Erythroblast (primary cell): Measurements from ENCODE around the gene SLC38A3.

Source experiments
- GATA1 ChIP-seq: IDR thresholded peaks from 2 replicates; pipeline ENCODE4 v1.6.1; 2011; ENCODE audit warnings: low read depth, mild to moderate bottlenecking, control low read depth, low read length, moderate library complexity
- POLR2A ChIP-seq: IDR thresholded peaks from 2 replicates; pipeline ENCODE4 v1.6.1; 2011; ENCODE audit warnings: mild to moderate bottlenecking, low read length

DNA sequence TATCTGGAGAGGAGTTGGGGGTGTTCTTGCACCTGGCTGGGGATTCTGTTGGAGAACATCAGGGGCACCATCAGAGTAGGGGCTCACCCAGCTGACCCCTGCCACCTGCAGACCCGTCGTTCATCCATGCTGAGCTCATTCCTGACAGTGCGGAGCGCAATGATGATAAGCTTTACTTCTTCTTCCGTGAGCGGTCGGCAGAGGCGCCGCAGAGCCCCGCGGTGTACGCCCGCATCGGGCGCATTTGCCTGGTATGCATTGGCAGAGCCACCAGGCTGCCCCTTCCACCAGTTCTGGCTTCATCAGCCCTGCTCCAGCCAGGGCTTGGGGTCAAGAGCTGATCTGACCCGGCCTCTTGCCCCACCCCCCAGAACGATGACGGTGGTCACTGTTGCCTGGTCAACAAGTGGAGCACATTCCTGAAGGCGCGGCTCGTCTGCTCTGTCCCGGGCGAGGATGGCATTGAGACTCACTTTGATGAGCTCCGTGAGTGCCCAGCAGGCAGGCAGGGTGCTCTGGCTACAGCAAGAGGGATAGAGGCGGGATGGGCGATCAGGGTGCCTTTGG, 22.5 kb upstream of the SLC38A3 start:
- TF ChIP-seq POLR2A, result no peak
- TF ChIP-seq GATA1, result no peak
